HepG2 (cell line): ENCODE results near the gene PAPSS1. TPM values are rescaled to one million over a fixed set of nuclear protein-coding genes. Genes with fewer than 3 reads are reported as not detected.

Source experiments
- GABPB1 ChIP-seq: IDR thresholded peaks from 2 replicates; pipeline ENCODE4 v1.6.1; 2016; ENCODE audit warnings: mild to moderate bottlenecking, missing genetic modification reagents, moderate library complexity, missing compliant biosample characterization
- HDAC1 ChIP-seq: sonication (generic); formaldehyde crosslinking; IDR thresholded peaks from 2 replicates; pipeline ENCODE4 v1.5.1; 2020; ENCODE audit warnings: mild to moderate bottlenecking, missing genetic modification reagents
- HNF4G ChIP-seq, 2 experiments: sonication (generic) in 1 of 2; formaldehyde crosslinking in 1 of 2; IDR thresholded peaks; 2 replicates each; pipeline versions ENCODE4 v1.4.0 to v1.6.1; 2011 to 2020; ENCODE audit warnings: borderline replicate concordance in 2 of 2, low read depth in 2 of 2, mild to moderate bottlenecking in 2 of 2, low read length in 1 of 2, missing genetic modification reagents in 1 of 2, moderate library complexity in 1 of 2
- IKZF4 ChIP-seq: sonication (generic); formaldehyde crosslinking; IDR thresholded peaks from 2 replicates; pipeline ENCODE4 v1.5.1; 2020; ENCODE audit warnings: borderline replicate concordance, mild to moderate bottlenecking, low read depth, missing genetic modification reagents; ENCODE audit errors: not compliant biosample characterization
- KDM5B ChIP-seq: sonication (generic); formaldehyde crosslinking; IDR thresholded peaks from 2 replicates; pipeline ENCODE4 v1.4.0; 2020; ENCODE audit warnings: missing genetic modification reagents, mild to moderate bottlenecking, borderline replicate concordance
- MTERF4 ChIP-seq: sonication (generic); formaldehyde crosslinking; IDR thresholded peaks from 2 replicates; pipeline ENCODE4 v1.8.0; 2023; ENCODE audit warnings: mild to moderate bottlenecking, missing genetic modification reagents
- THAP11 ChIP-seq: IDR thresholded peaks from 2 replicates; pipeline ENCODE4 v1.6.1; 2016; ENCODE audit warnings: missing biosample characterization, missing genetic modification reagents
- YEATS4 ChIP-seq: sonication (generic); formaldehyde crosslinking; IDR thresholded peaks from 2 replicates; pipeline ENCODE4 v1.4.0; 2020; ENCODE audit warnings: missing genetic modification reagents, borderline replicate concordance
- ZBTB40 ChIP-seq, 2 experiments: fragments of 450-650 bp in 1 of 2; sonication (generic) in 1 of 2; formaldehyde crosslinking in 1 of 2; IDR thresholded peaks; 2 replicates each; pipeline versions ENCODE4 v1.6.1 to v1.8.0; 2016 to 2022; ENCODE audit warnings: antibody characterized with exemption in 1 of 2, mild to moderate bottlenecking in 1 of 2, missing genetic modification reagents in 1 of 2
- ZNF331 ChIP-seq: sonication (generic); formaldehyde crosslinking; IDR thresholded peaks from 2 replicates; pipeline ENCODE4 v1.4.0; 2020; ENCODE audit warnings: missing genetic modification reagents
- ZNF501 ChIP-seq: sonication (generic); formaldehyde crosslinking; IDR thresholded peaks from 2 replicates; pipeline ENCODE4 v1.5.1; 2020; ENCODE audit warnings: mild to moderate bottlenecking, moderate library complexity, missing genetic modification reagents
- ZNF768 ChIP-seq: sonication (generic); formaldehyde crosslinking; IDR thresholded peaks from 2 replicates; pipeline ENCODE4 v1.4.0; 2020; ENCODE audit warnings: missing genetic modification reagents
- polyA plus RNA-seq, 8 experiments: library from polyadenylated mRNA; depleted of rRNA in 3 of 8; stranded (reverse) in 7 of 8; unstranded in 1 of 8; fragments of >200 nt; fragmentation: Illumina TruSeq in 4 of 8; extraction: Trizol in 4 of 8; gene quantifications; 2 replicates each; pipeline versions ENCODE4 v1.2.1 to v1.2.3, GENCODE V29; 2011 to 2016; ENCODE audit warnings: low read depth in 4 of 8, missing spikeins in 1 of 8, mixed read lengths in 1 of 8; ENCODE audit not compliant: insufficient read depth in 1 of 8
- total RNA-seq, 5 experiments: library from RNA; depleted of rRNA; stranded (reverse); fragments of >200 nt; fragmentation: Illumina TruSeq; extraction: Trizol; gene quantifications; 2 replicates each; pipeline ENCODE4 v1.2.3, GENCODE V29; 2016; ENCODE audit warnings: low read depth in 1 of 5

Gene PAPSS1
- total and polyA plus RNA-seq, 2 of the 13 experiments (the other 11 are each of a cell fraction or from before 2014, with no cell fraction given): 105 to 126 TPM

GRCh38 chr4:107719922-107720722 is at the start of gene PAPSS1 (continued):
- TF ChIP-seq ZNF331 (CRISPR knock-in tag): 0 out of 2 replicates have a peak, but pooled peaks have one; percentile 12
- peak; percentile 74 for TF ChIP-seq HDAC1 (CRISPR knock-in tag)
- TF ChIP-seq HNF4G (IDR thresholded peaks at IDR 0.05; ENCODE audit: borderline replicate concordance, low read depth, low read length): no peak
- TF ChIP-seq HNF4G (CRISPR knock-in tag; IDR thresholded peaks at IDR 0.05; ENCODE audit: borderline replicate concordance, low read depth): peak; percentile 14
- TF ChIP-seq GABPB1 (CRISPR knock-in tag): peak; percentile 92
- TF ChIP-seq ZNF501 (CRISPR knock-in tag): peak; percentile 81
- peak; percentile 40; the same call in 1 of the 2 replicates for TF ChIP-seq MTERF4 (CRISPR knock-in tag)
- peak; percentile 94; the same call in 1 of the 2 replicates for TF ChIP-seq KDM5B (CRISPR knock-in tag)
- peak; percentile 85 for TF ChIP-seq THAP11
- TF ChIP-seq IKZF4 (CRISPR knock-in tag): peak; percentile 71
- TF ChIP-seq ZBTB40 (IDR thresholded peaks at IDR 0.05): no peak
- TF ChIP-seq ZBTB40 (CRISPR knock-in tag; IDR thresholded peaks at IDR 0.05): 0 out of 2 replicates have a peak, but pooled peaks have one; percentile 40
- TF ChIP-seq ZNF768 (CRISPR knock-in tag): peak; percentile 60; the same call in 1 of the 2 replicates
- peak; percentile 68 for TF ChIP-seq YEATS4 (CRISPR knock-in tag)
